ENCODE results near the gene SMAD2. TPM values are rescaled to one million over a fixed set of nuclear protein-coding genes. Genes with fewer than 3 reads are reported as not detected.

The SMAD2 gene
- total RNA-seq, 1 experiment from 2014 or later: 129 TPM

DNA sequence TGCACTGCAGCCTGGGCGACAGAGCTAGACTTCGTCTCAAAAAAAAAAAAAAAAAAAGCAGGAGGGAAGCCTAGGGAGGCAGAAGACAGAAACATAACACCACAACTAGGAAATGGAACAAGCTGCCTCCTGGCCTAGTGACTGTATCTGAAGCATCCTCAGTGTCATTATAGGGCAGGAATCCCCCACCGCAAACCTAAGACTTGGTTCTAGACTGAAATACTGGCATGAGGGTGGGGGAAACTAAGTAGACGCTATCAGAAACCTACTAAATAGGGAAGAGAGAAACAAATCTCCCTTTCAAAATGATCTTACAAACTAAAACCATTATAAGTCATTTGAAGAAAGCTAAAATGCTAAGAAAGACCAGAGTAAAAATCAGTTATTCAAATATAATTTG is 16.4 kb upstream of the SMAD2 start:
- POLR2A ChIA-PET: no interaction called here
- Histone ChIP-seq H3K4me3 (ENCODE audit: low read depth in 2 of 2, low read length in 2 of 2) (no peak overlapping the region), H3K36me3 (ENCODE audit: control insufficient read depth, insufficient read depth, low read length) (no peaks in the 10 kb centered on the region), H3K9me3 (ENCODE audit: control insufficient read depth, insufficient read depth, low read depth, low read length) (no peaks in the 10 kb centered on the region), H3K27me3 (ENCODE audit: control insufficient read depth, insufficient read depth, low read length) (no peaks in the 10 kb centered on the region), H3K27ac (ENCODE audit: low read length) (no peak overlapping the region), H3K4me1 (ENCODE audit: control insufficient read depth, insufficient read depth, low read length) (no peaks in the 10 kb centered on the region)
- no peak for DNase-seq (ENCODE audit: low read depth, low spot score)
- intact Hi-C loops (cut with micrococcal nuclease; ENCODE audit: unreplicated experiment) (no loop called here), in situ Hi-C loops (cut with HindIII; ENCODE audit: low pct_unique_long_range_greater_than_20kb, low sequenced_read_pairs) (no loop called here)
- no peak for ATAC-seq
- BruUV-seq (replicated peaks): no TSS peak
- TF ChIP-seq POLR2AphosphoS5 (IDR thresholded peaks at IDR 0.05; ENCODE audit: low read depth, low read length) (no peak), SIN3A (IDR thresholded peaks at IDR 0.05; ENCODE audit: borderline replicate concordance, insufficient read depth, low read depth, low read length) (no peak), REST (IDR thresholded peaks at IDR 0.05; ENCODE audit: insufficient read depth in 1 of 2, low read depth in 2 of 2, low read length in 1 of 2) (no peak), TCF7L2 (IDR thresholded peaks at IDR 0.05; ENCODE audit: low read depth, low read length) (no peak), CTCF (IDR thresholded peaks at IDR 0.05) (no peak)
- CTCF ChIA-PET: no interaction called here

- Histone ChIP-seq H3K9me3 (ENCODE audit: control insufficient read depth, insufficient read depth, low read depth, low read length) (no peaks in the 10 kb centered on the region), H3K4me3 (ENCODE audit: low read depth in 2 of 2, low read length in 2 of 2) (no peak overlapping the region), H3K36me3 (ENCODE audit: control insufficient read depth, insufficient read depth, low read length) (no peaks in the 10 kb centered on the region), H3K27me3 (ENCODE audit: control insufficient read depth, insufficient read depth, low read length) (no peaks in the 10 kb centered on the region), H3K27ac (ENCODE audit: low read length) (no peak overlapping the region), H3K4me1 (ENCODE audit: control insufficient read depth, insufficient read depth, low read length) (no peaks in the 10 kb centered on the region)
- TF ChIP-seq TCF7L2 (IDR thresholded peaks at IDR 0.05; ENCODE audit: low read depth, low read length): no peak
- no peak for TF ChIP-seq CTCF (IDR thresholded peaks at IDR 0.05)
- DNase-seq (ENCODE audit: low read depth, low spot score): peak; percentile 12
- ChIA-PET POLR2A (no interaction called here), CTCF (no interaction called here)
- 0 out of 2 replicates have a peak, but pooled peaks have one; percentile 66 for ATAC-seq
- in situ Hi-C loops (cut with HindIII; ENCODE audit: low pct_unique_long_range_greater_than_20kb, low sequenced_read_pairs) (no loop called here), intact Hi-C loops (cut with micrococcal nuclease; ENCODE audit: unreplicated experiment) (no loop called here)
- BruUV-seq (replicated peaks): no TSS peak
These were observed 14.8 kb upstream of the SMAD2 start for GRCh38 chr18:47944972-47945852.
